ENCODE data around the gene ATP9A.

- TF ChIP-seq CTCF (IDR thresholded peaks at IDR 0.05; ENCODE audit: low read depth, low read length, missing input control), result no peak
- no peak for TF ChIP-seq YY1 (IDR thresholded peaks at IDR 0.05)
- TF ChIP-seq FOXA2 (IDR thresholded peaks at IDR 0.05), result no peak
- TF ChIP-seq NR2F2 (IDR thresholded peaks at IDR 0.05), result no peak
- TF ChIP-seq GABPA (IDR thresholded peaks at IDR 0.05 in 1 of 2, conservative IDR thresholded peaks at IDR 0.05 in 1 of 2), result no peak
- TF ChIP-seq REST (IDR thresholded peaks at IDR 0.05), result peak; percentile 69
- no peak for TF ChIP-seq TAF1 (conservative IDR thresholded peaks at IDR 0.05)
- no peak for TF ChIP-seq EGR1 (IDR thresholded peaks at IDR 0.05; ENCODE audit: low read depth in 2 of 2)
- TF ChIP-seq JUND (IDR thresholded peaks at IDR 0.05), result no peak
- no peak for TF ChIP-seq ZBTB33 (IDR thresholded peaks at IDR 0.05)
- TF ChIP-seq HNF4G (IDR thresholded peaks at IDR 0.05), result no peak
- TF ChIP-seq MAX (IDR thresholded peaks at IDR 0.05), result no peak
- no peak for TF ChIP-seq HNF4A (conservative IDR thresholded peaks at IDR 0.05)
- no peak for TF ChIP-seq RAD21 (IDR thresholded peaks at IDR 0.05)
These were observed 157.2 kb downstream of the ATP9A start for GRCh38 chr20:51610761-51611624.

Measured in liver (tissue), 3 donors.